Measurements from ENCODE around the gene PIR. TPM values are rescaled to one million over a fixed set of nuclear protein-coding genes. Genes with fewer than 3 reads are reported as not detected.

PIR gene
- total RNA-seq (0.22 and 0.24 TPM in 2 replicates), polyA plus RNA-seq (not detected in 2 replicates), polyA minus RNA-seq (not detected in 2 replicates)
- 0.16 TPM for total RNA-seq (2013)

- Mint-ChIP-seq H3K4me3 (peak within 1 kb of the TSS; percentile 86), H3K9me3 (ENCODE audit: insufficient read depth) (no peaks in the 10 kb centered on the region), H3K27ac (no peak within 1 kb of the TSS), H3K4me1 (peaks cover 8% of the 10 kb centered on the region), H3K27me3 (peaks cover 15% of the 10 kb centered on the region)
- Histone ChIP-seq H3K4me1 (ENCODE audit: control insufficient read depth in 2 of 2, insufficient read depth in 2 of 2, low read length in 2 of 2) (peaks cover 7 to 8% of the 10 kb centered on the region in 2 donors), H3K9me3 (ENCODE audit: control extremely low read depth in 1 of 3, control insufficient read depth in 2 of 3, insufficient read depth in 1 of 3, low read length in 2 of 3) (no peaks in the 10 kb centered on the region), H3K27ac (ENCODE audit: low read length in 2 of 2) (no peak within 1 kb of the TSS), H3K9ac (ENCODE audit: low read length) (peak within 1 kb of the TSS; percentile 52), H3K27me3 (replicated peaks in 1 of 4; ENCODE audit: control extremely low read depth in 1 of 4, control insufficient read depth in 3 of 4, insufficient read depth in 4 of 4, low read length in 3 of 4) (peaks cover 0 to 10% (median 6%) of the 10 kb centered on the region in 4 experiments), H2AFZ (ENCODE audit: insufficient read depth, low read depth, low read length, poor library complexity, severe bottlenecking) (peak within 1 kb of the TSS; percentile 72), H3K4me3 (ENCODE audit: control extremely low read depth in 1 of 5, extremely low read depth in 1 of 5, insufficient read depth in 1 of 5, low read depth in 2 of 5, low read length in 4 of 5) (peak within 1 kb of the TSS in 4 of 5 experiments; percentile 20 to 46 (median 32)), H3K36me3 (replicated peaks in 1 of 2; ENCODE audit: control extremely low read depth in 1 of 2, control insufficient read depth in 1 of 2, extremely low read depth in 1 of 2, insufficient read depth in 2 of 2, low read length in 1 of 2) (no peaks in the 10 kb centered on the region), H3K4me2 (replicated peaks; ENCODE audit: low read depth, low read length, poor library complexity, severe bottlenecking) (peak within 1 kb of the TSS; percentile 75), H4K20me1 (ENCODE audit: control insufficient read depth, insufficient read depth, low read length, poor library complexity, severe bottlenecking) (no peaks in the 10 kb centered on the region), H3K79me2 (ENCODE audit: control insufficient read depth, insufficient read depth, low read length) (no peaks in the 10 kb centered on the region)
- DNase-seq: peak; percentile 26
- 5% methylated on average over 30 of the region's 47 CpGs for WGBS (ENCODE audit: insufficient coverage)
- POLR2A ChIA-PET: no interaction called here
- intact Hi-C loops (cut with micrococcal nuclease): loop anchor here (10.0 kb wide), 1 partner anchor 1201 kb away; no protein-coding TSS in a partner anchor
- peak; percentile 73 for ATAC-seq (ENCODE audit: low read depth)
- TF ChIP-seq EZH2 (IDR thresholded peaks at IDR 0.05; ENCODE audit: borderline replicate concordance, insufficient read depth, low read depth, low read length, poor library complexity, severe bottlenecking) (no peak), CTCF (IDR thresholded peaks at IDR 0.05) (no peak)
- CTCF ChIA-PET: no interaction called here
These were observed at the start of gene PIR for GRCh38 chrX:15493118-15493962. Gene PIR (minus strand): TSS chrX:15493333. CDS start chrX:15491257, 2,076 bp downstream.

- no peaks in the 10 kb centered on the region for H3K9me3 ChIP-seq (ENCODE audit: control extremely low read depth in 1 of 3, control insufficient read depth in 2 of 3, insufficient read depth in 1 of 3, low read length in 2 of 3)
- ATAC-seq (ENCODE audit: low read depth) (no peak), DNase-seq (no peak)
- H3K4me1 ChIP-seq (ENCODE audit: control insufficient read depth in 2 of 2, insufficient read depth in 2 of 2, low read length in 2 of 2): no peaks in the 10 kb centered on the region
- Mint-ChIP-seq H3K9me3 (ENCODE audit: insufficient read depth) (no peaks in the 10 kb centered on the region), H3K4me1 (no peaks in the 10 kb centered on the region), H3K27ac (no peak overlapping the region), H3K4me3 (no peak overlapping the region), H3K27me3 (no peaks in the 10 kb centered on the region)
- H4K20me1 ChIP-seq (ENCODE audit: control insufficient read depth, insufficient read depth, low read length, poor library complexity, severe bottlenecking): no peaks in the 10 kb centered on the region
- no peak overlapping the region for H3K4me3 ChIP-seq (ENCODE audit: control extremely low read depth in 1 of 5, extremely low read depth in 1 of 5, insufficient read depth in 1 of 5, low read depth in 2 of 5, low read length in 4 of 5)
- H3K4me2 ChIP-seq (replicated peaks; ENCODE audit: low read depth, low read length, poor library complexity, severe bottlenecking): no peak overlapping the region
- no peak for TF ChIP-seq CTCF (IDR thresholded peaks at IDR 0.05)
- TF ChIP-seq EZH2 (IDR thresholded peaks at IDR 0.05; ENCODE audit: borderline replicate concordance, insufficient read depth, low read depth, low read length, poor library complexity, severe bottlenecking): no peak
- H2AFZ ChIP-seq (ENCODE audit: insufficient read depth, low read depth, low read length, poor library complexity, severe bottlenecking): no peak overlapping the region
- peaks cover 0 to 6% (median 0%) of the 10 kb centered on the region in 4 experiments for H3K27me3 ChIP-seq (replicated peaks in 1 of 4; ENCODE audit: control extremely low read depth in 1 of 4, control insufficient read depth in 3 of 4, insufficient read depth in 4 of 4, low read length in 3 of 4)
- no peaks in the 10 kb centered on the region for H3K36me3 ChIP-seq (replicated peaks in 1 of 2; ENCODE audit: control extremely low read depth in 1 of 2, control insufficient read depth in 1 of 2, extremely low read depth in 1 of 2, insufficient read depth in 2 of 2, low read length in 1 of 2)
- no peaks in the 10 kb centered on the region for H3K79me2 ChIP-seq (ENCODE audit: control insufficient read depth, insufficient read depth, low read length)
- H3K27ac ChIP-seq (ENCODE audit: low read length in 2 of 2): no peak overlapping the region
- ChIA-PET POLR2A (no interaction called here), CTCF (no interaction called here)
- no peak overlapping the region for H3K9ac ChIP-seq (ENCODE audit: low read length)
- intact Hi-C loops (cut with micrococcal nuclease): no loop called here
- WGBS (ENCODE audit: insufficient coverage): 100% methylated on average over 1 of the region's 6 CpGs
These were observed 37.2 kb upstream of the PIR start for GRCh38 chrX:15530318-15530717.
